Breast epithelium (tissue), 3 donors: ENCODE data around the gene ABCA6.
"Not testable (repeated sequence)": the region's sequence is repeated elsewhere in the genome, so short reads cannot be mapped to it uniquely, and the experiment has no call there.

Experiments used
- POLR2A ChIP-seq: fragments of 450-650 bp; IDR thresholded peaks from one replicate; pipeline ENCODE4 v1.6.1; 2016; ENCODE audit warnings: antibody characterized with exemption, mild to moderate bottlenecking, moderate library complexity
- POLR2AphosphoS5 ChIP-seq, 3 donors: sonication (generic); formaldehyde crosslinking; IDR thresholded peaks; one replicate each; pipeline ENCODE4 v1.6.1; 2017; ENCODE audit warnings: antibody characterized with exemption in 3 of 3
- TF ChIP-seq, protein P1 (sequence below), 3 donors: fragments of 450-650 bp; IDR thresholded peaks; one replicate each; pipeline ENCODE4 v1.5.1; 2016 to 2017; ENCODE audit warnings: antibody characterized with exemption in 3 of 3, mild to moderate bottlenecking in 3 of 3, moderate library complexity in 3 of 3

DNA sequence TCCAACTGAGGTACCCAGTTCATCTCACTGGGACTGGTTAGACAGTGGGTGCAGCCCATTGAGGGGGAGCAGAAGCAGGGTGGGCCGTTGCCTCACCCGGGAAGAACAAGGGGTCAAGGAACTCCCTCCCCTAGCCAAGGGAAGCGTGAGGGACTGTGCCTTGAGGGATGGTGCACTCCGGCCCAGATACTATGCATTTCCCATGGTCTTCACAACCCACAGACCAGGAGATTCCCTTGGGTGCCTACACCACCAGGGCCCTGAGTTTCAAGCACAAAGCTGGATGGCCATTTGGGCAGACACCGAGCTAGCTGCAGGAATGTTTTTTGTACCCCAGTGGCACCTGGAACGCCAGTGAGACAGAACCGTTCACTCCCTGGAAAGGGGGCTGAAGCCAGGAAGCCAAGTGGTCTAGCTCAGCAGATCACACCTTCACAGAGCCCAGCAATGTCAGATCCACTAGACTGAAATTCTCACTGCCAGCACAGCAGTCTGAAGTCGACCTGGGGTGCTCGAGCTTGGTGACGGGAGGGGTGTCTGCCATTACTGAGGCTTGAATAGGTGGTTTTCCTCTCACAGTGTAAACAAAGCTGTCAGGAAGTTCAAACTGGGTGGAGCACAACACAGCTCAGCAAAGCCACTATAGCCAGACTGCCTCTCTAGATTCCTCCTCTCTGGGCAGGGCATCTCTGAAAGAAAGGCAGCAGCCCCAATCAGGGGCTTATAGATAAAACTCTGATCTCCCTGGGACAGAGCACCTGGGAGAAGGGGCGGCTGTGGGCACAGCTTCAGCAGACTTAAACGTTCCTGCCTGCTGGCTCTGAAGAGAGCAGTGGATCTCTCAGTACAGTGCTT lies 71.1 kb downstream of the ABCA6 start:
- not testable (repeated sequence) for TF ChIP-seq POLR2A; POLR2AphosphoS5 (IDR thresholded peaks at IDR 0.05)
- TF ChIP-seq, protein P1, sequence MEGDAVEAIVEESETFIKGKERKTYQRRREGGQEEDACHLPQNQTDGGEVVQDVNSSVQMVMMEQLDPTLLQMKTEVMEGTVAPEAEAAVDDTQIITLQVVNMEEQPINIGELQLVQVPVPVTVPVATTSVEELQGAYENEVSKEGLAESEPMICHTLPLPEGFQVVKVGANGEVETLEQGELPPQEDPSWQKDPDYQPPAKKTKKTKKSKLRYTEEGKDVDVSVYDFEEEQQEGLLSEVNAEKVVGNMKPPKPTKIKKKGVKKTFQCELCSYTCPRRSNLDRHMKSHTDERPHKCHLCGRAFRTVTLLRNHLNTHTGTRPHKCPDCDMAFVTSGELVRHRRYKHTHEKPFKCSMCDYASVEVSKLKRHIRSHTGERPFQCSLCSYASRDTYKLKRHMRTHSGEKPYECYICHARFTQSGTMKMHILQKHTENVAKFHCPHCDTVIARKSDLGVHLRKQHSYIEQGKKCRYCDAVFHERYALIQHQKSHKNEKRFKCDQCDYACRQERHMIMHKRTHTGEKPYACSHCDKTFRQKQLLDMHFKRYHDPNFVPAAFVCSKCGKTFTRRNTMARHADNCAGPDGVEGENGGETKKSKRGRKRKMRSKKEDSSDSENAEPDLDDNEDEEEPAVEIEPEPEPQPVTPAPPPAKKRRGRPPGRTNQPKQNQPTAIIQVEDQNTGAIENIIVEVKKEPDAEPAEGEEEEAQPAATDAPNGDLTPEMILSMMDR (IDR thresholded peaks at IDR 0.05) = not testable (repeated sequence)
